HepG2 (cell line): Measurements from ENCODE around the gene PIANP. TPM values are rescaled to one million over a fixed set of nuclear protein-coding genes. Genes with fewer than 3 reads are reported as not detected.
A peak's percentile ranks its signal among the peaks of the same experiment; 100 is the strongest.

Experiments used
- ATAC-seq: fragments of 200-7000 bp; cut with Tn5 transposase; 3 replicates; pipeline ENCODE4 v1.9.1; 2020; ENCODE audit warnings: mild to moderate bottlenecking, moderate library complexity
- BruUV-seq: library from RNA; stranded (reverse); fragments of 400-500 nt; replicated peaks from 2 replicates; lab custom pipeline; 2021; lab: Mats Ljungman, UMichigan
- CTCF ChIA-PET: fragments of 300-600 bp; formaldehyde crosslinking; extraction: SDS; loops from one replicate; lab custom pipeline; 2021; ENCODE audit warnings: low total read pairs, inconsistent platforms, low intra/inter-chr PET ratio; lab: Yijun Ruan, JAX
- POLR2A ChIA-PET: fragments of 350-600 bp; sonication (Branson Sonifier 250); formaldehyde crosslinking; loops from one replicate; lab custom pipeline; 2020; ENCODE audit warnings: antibody characterized with exemption, inconsistent platforms; lab: Yijun Ruan, JAX
- DNase-seq: peaks from one replicate; pipeline ENCODE4 v3.0.0-alpha.2; 2015; ENCODE audit warnings: low spot score
- FAIRE-seq: peaks from 3 replicates; lab custom pipeline; 2011; peaks lifted over from hg19 to GRCh38; lab: Jason Lieb, UNC
- H2AFZ ChIP-seq: one replicate; pipeline ENCODE4 v1.6.1; 2011; ENCODE audit warnings: low read length, inconsistent platforms
- H3K27ac ChIP-seq: fragments of 300-600 bp; 3 replicates; pipeline ENCODE4 v1.8.0; 2011; ENCODE audit warnings: mixed run types, mild to moderate bottlenecking, mixed read lengths, low read length, inconsistent platforms; ENCODE audit not compliant: insufficient read depth; ENCODE audit errors: extremely low read length
- H3K27me3 ChIP-seq, 2 experiments: fragments of 200-600 bp in 1 of 2; 2 replicates in 1 of 2; 3 replicates in 1 of 2; pipeline versions ENCODE4 v1.6.0 to v1.8.0; 2011; ENCODE audit warnings: low read length in 2 of 2, mild to moderate bottlenecking in 2 of 2, moderate library complexity in 2 of 2, inconsistent platforms in 1 of 2; ENCODE audit not compliant: insufficient read depth in 2 of 2, control insufficient read depth in 1 of 2
- H3K36me3 ChIP-seq, 2 experiments: fragments of 200-600 bp in 1 of 2; replicated peaks in 1 of 2; 2 replicates in 1 of 2; 3 replicates in 1 of 2; pipeline versions ENCODE4 v1.5.1 to v1.8.0; 2011; ENCODE audit warnings: low read length in 2 of 2, inconsistent platforms in 1 of 2; ENCODE audit not compliant: insufficient read depth in 2 of 2, control insufficient read depth in 1 of 2
- H3K4me1 ChIP-seq: 2 replicates; pipeline ENCODE4 v1.5.1; 2012; ENCODE audit warnings: low read length, inconsistent platforms; ENCODE audit not compliant: insufficient read depth
- H3K4me2 ChIP-seq: 2 replicates; pipeline ENCODE4 v1.6.0; 2011; ENCODE audit warnings: low read depth, low read length, inconsistent platforms
- H3K4me3 ChIP-seq, 3 experiments: fragments of 200-600 bp in 1 of 3; sonication (generic), shearing (Covaris generic) in 1 of 3; replicated peaks in 1 of 3; 2 replicates each; pipeline ENCODE4 v1.5.1; 2011 to 2016; ENCODE audit warnings: low read length in 3 of 3, inconsistent platforms in 2 of 3, low read depth in 2 of 3, mild to moderate bottlenecking in 2 of 3, control low read depth in 1 of 3, mixed read lengths in 1 of 3; ENCODE audit not compliant: insufficient read depth in 1 of 3
- H3K79me2 ChIP-seq: one replicate; pipeline ENCODE4 v1.6.1; 2011; ENCODE audit warnings: low read length, inconsistent platforms; ENCODE audit not compliant: insufficient read depth
- H3K9ac ChIP-seq: 2 replicates; pipeline ENCODE4 v1.6.0; 2011; ENCODE audit warnings: mild to moderate bottlenecking, low read depth, low read length, inconsistent platforms; ENCODE audit not compliant: insufficient read depth
- H3K9me3 ChIP-seq: 2 replicates; pipeline ENCODE4 v1.5.1; 2012; ENCODE audit warnings: mild to moderate bottlenecking, low read length
- H4K20me1 ChIP-seq: 2 replicates; pipeline ENCODE4 v1.6.0; 2011; ENCODE audit warnings: inconsistent platforms, mild to moderate bottlenecking, low read length, moderate library complexity; ENCODE audit not compliant: insufficient read depth
- ZNF629 ChIP-seq: sonication (generic); formaldehyde crosslinking; conservative IDR thresholded peaks from 2 replicates; pipeline ENCODE4 v1.5.0; 2020; ENCODE audit warnings: missing genetic modification reagents
- WGBS: methylation state at CpG from one replicate; pipeline ENCODE4 v1.1.6; 2017; ENCODE audit warnings: low lambda C conversion rate; 5-methylcytosine and 5-hydroxymethylcytosine counted together
- in situ Hi-C: cut with HindIII; loops from 2 replicates; pipeline ENCODE4 v1.10.0; 2017; ENCODE audit warnings: low pct_unique_long_range_greater_than_20kb; ENCODE audit not compliant: extremely low pct_ligation_motif_present
- intact Hi-C: fragments of 100-400 bp; cut with micrococcal nuclease; formaldehyde crosslinking; loops from one replicate; pipeline ENCODE4 v1.10.0; 2022; ENCODE audit not compliant: unreplicated experiment
- polyA plus RNA-seq, 8 experiments: library from polyadenylated mRNA; depleted of rRNA in 3 of 8; stranded (reverse) in 7 of 8; unstranded in 1 of 8; fragments of >200 nt; fragmentation: Illumina TruSeq in 4 of 8; extraction: Trizol in 4 of 8; gene quantifications; 2 replicates each; pipeline versions ENCODE4 v1.2.1 to v1.2.3, GENCODE V29; 2011 to 2016; ENCODE audit warnings: low read depth in 4 of 8, missing spikeins in 1 of 8, mixed read lengths in 1 of 8; ENCODE audit not compliant: insufficient read depth in 1 of 8
- total RNA-seq, 5 experiments: library from RNA; depleted of rRNA; stranded (reverse); fragments of >200 nt; fragmentation: Illumina TruSeq; extraction: Trizol; gene quantifications; 2 replicates each; pipeline ENCODE4 v1.2.3, GENCODE V29; 2016; ENCODE audit warnings: low read depth in 1 of 5
- TF ChIP-seq, protein P1 (sequence below): sonication (generic); formaldehyde crosslinking; IDR thresholded peaks from 2 replicates; pipeline ENCODE4 v1.8.0; 2022; ENCODE audit warnings: mild to moderate bottlenecking, missing genetic modification reagents, moderate library complexity
- TF ChIP-seq, protein P2 (sequence below): sonication (generic); formaldehyde crosslinking; IDR thresholded peaks from 2 replicates; pipeline ENCODE4 v1.5.0; 2020; ENCODE audit warnings: mild to moderate bottlenecking, missing genetic modification reagents, moderate library complexity

Gene PIANP
- total and polyA plus RNA-seq, 2 of the 13 experiments (the other 11 are each of a cell fraction or from before 2014, with no cell fraction given): not detected

DNA sequence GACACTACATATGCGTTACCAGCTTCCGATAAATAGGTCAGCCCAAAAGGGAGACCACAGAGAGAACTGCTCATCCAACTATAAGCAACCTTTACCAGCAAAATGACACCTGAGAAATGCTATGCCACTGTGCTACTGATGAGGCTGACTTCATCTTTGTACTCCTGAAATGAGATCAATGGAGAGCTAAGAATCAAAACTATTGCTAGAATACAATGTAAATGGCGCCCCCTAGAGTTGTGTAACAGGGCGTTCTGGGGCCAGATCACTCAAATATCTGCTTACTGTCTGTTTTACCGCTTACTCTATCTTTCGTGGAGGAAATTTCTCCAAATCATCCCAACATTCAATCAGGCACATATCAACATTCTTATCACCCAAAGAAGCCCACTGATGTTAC is 16.0 kb downstream of the PIANP start (continued):
- TF ChIP-seq, protein P1, sequence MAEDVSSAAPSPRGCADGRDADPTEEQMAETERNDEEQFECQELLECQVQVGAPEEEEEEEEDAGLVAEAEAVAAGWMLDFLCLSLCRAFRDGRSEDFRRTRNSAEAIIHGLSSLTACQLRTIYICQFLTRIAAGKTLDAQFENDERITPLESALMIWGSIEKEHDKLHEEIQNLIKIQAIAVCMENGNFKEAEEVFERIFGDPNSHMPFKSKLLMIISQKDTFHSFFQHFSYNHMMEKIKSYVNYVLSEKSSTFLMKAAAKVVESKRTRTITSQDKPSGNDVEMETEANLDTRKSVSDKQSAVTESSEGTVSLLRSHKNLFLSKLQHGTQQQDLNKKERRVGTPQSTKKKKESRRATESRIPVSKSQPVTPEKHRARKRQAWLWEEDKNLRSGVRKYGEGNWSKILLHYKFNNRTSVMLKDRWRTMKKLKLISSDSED (CRISPR knock-in tag): no peak

GRCh38 chr12:6676962-6677361 is 23.7 kb downstream of the PIANP start:
- FAIRE-seq: no peak
- DNase-seq: no peak
- POLR2A ChIA-PET: no interaction called here
- TF ChIP-seq, protein P2, sequence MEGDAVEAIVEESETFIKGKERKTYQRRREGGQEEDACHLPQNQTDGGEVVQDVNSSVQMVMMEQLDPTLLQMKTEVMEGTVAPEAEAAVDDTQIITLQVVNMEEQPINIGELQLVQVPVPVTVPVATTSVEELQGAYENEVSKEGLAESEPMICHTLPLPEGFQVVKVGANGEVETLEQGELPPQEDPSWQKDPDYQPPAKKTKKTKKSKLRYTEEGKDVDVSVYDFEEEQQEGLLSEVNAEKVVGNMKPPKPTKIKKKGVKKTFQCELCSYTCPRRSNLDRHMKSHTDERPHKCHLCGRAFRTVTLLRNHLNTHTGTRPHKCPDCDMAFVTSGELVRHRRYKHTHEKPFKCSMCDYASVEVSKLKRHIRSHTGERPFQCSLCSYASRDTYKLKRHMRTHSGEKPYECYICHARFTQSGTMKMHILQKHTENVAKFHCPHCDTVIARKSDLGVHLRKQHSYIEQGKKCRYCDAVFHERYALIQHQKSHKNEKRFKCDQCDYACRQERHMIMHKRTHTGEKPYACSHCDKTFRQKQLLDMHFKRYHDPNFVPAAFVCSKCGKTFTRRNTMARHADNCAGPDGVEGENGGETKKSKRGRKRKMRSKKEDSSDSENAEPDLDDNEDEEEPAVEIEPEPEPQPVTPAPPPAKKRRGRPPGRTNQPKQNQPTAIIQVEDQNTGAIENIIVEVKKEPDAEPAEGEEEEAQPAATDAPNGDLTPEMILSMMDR (CRISPR knock-in tag): no peak
- TF ChIP-seq ZNF629 (CRISPR knock-in tag): peak; percentile 89
- TF ChIP-seq, all 625 proteins: peak for 1
- Histone ChIP-seq H3K27me3 (no peaks in the 10 kb centered on the region), H3K27ac (no peak overlapping the region), H3K36me3 (peaks cover 33 to 88% of the 10 kb centered on the region in 2 experiments), H2AFZ (no peak overlapping the region), H3K4me3 (no peak overlapping the region), H3K9me3 (no peaks in the 10 kb centered on the region), H3K4me1 (no peaks in the 10 kb centered on the region), H3K9ac (no peak overlapping the region), H4K20me1 (no peaks in the 10 kb centered on the region), H3K4me2 (no peak overlapping the region), H3K79me2 (peaks cover 24% of the 10 kb centered on the region)
- WGBS: 97% methylated on average over 5 of the region's 5 CpGs
- in situ Hi-C loops: no loop called here
- intact Hi-C loops: no loop called here
- CTCF ChIA-PET: no interaction called here
- ATAC-seq: no peak
- no TSS peak for BruUV-seq
